WTC11 (cell line): ENCODE results near the gene N4BP2L1.

Source experiments
- MAX ChIP-seq: sonication (generic); formaldehyde crosslinking; IDR thresholded peaks from 2 replicates; pipeline ENCODE4 v1.8.0; 2022; ENCODE audit warnings: mild to moderate bottlenecking, missing genetic modification reagents
- ZBTB21 ChIP-seq: sonication (generic); formaldehyde crosslinking; IDR thresholded peaks from 2 replicates; pipeline ENCODE4 v1.8.1; 2023; ENCODE audit warnings: mild to moderate bottlenecking, missing genetic modification reagents, borderline replicate concordance

DNA sequence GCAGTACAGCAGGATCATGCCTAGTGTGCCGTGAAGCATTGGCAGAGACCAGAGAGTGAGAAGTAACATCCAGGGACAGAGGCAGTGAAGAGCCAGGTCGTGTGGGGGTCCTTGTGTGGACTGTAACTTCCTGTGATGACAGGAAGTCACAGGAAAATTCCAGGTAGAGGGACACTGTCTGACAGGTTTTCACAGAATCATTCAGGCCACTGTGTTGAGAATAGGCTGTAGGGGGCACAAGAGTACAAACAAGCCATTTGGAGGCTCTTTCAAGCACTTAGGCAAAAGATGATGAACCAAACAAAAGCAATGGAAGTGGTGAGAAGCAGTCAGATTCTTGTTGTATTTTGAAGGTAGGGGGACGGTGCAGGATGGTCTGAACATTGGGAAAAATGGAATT is 46.4 kb downstream of the N4BP2L1 start:
- TF ChIP-seq ZBTB21 (CRISPR knock-in tag), result no peak
- no peak for TF ChIP-seq MAX (CRISPR knock-in tag)
